ENCODE data around the gene ANK3. TPM values are rescaled to one million over a fixed set of nuclear protein-coding genes. Genes with fewer than 3 reads are reported as not detected.

ANK3 gene
- total RNA-seq, 2 experiments from 2014 or later, result 60.5 to 61.9 TPM

DNA sequence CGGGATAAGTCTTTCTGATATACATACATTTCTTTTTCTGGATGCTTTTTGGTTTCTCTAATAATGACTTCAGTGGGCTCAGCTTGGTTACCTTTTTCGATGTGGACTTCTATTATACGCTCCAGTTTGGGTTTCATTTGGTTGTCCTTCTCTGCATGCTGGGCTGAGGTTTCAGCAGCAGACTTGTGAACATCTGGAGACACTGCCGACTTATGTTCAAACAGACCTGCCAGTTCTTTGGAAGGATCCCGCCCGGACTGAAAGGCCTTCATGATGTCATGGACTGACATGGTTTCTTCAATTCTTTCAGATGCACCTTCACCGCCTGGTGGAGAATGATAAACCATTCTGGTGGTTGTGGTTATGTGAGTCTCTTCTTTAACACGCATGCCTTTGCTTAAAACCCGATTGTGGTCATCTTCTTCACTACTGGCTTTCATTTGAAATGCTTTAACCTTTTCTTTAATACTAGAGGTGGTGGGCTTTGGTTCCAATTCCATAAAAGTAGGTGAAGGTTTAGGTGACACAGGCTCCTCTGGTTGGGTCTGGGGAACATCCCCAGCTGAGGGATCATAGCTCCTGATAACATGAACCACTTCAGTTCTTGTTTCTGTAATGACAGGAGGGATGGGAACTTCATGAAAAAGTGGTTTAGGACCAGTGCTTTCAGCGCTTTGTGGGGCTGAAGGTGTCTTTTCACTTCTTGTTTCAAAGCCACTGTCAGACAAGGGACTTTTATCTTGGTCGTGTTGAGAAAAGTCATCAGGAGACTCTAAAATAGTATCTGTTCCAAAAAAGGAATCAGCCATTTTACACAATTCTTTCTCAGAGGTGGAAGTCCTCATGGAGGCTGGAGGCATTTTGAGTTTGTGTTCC is 315.7 kb downstream of the ANK3 start:
- Histone ChIP-seq H3K4me3 (ENCODE audit: low read length) (no peak overlapping the region), H3K4me1 (ENCODE audit: insufficient read depth, low read length) (no peaks in the 10 kb centered on the region), H3K27ac (ENCODE audit: low read depth in 1 of 2, low read length in 2 of 2) (no peak overlapping the region), H3K36me3 (ENCODE audit: insufficient read depth, low read length) (peaks cover 12% of the 10 kb centered on the region), H3K27me3 (ENCODE audit: control insufficient read depth in 1 of 2, insufficient read depth in 2 of 2, low read length in 2 of 2) (no peaks in the 10 kb centered on the region), H3K9me3 (ENCODE audit: control insufficient read depth in 1 of 2, insufficient read depth in 1 of 2, low read length in 2 of 2) (no peaks in the 10 kb centered on the region)
- ChIA-PET CTCF (no interaction called here), POLR2A (no interaction called here)
- no peak for ATAC-seq (ENCODE audit: poor library complexity)
- peak in 2 of 14 experiments; percentile 4 to 10 for DNase-seq
- H3K4me1 Mint-ChIP-seq (ENCODE audit: low read depth), result no peaks in the 10 kb centered on the region
- H3K36me3 Mint-ChIP-seq (ENCODE audit: low read depth), result peaks cover 99% of the 10 kb centered on the region
- intact Hi-C loops (cut with DNase I, micrococcal nuclease), result no loop called here
- no peak overlapping the region for H3K4me3 Mint-ChIP-seq
- H3K9me3 Mint-ChIP-seq, result no peaks in the 10 kb centered on the region
- no peak overlapping the region for H3K27ac Mint-ChIP-seq
- TF ChIP-seq, protein P1, sequence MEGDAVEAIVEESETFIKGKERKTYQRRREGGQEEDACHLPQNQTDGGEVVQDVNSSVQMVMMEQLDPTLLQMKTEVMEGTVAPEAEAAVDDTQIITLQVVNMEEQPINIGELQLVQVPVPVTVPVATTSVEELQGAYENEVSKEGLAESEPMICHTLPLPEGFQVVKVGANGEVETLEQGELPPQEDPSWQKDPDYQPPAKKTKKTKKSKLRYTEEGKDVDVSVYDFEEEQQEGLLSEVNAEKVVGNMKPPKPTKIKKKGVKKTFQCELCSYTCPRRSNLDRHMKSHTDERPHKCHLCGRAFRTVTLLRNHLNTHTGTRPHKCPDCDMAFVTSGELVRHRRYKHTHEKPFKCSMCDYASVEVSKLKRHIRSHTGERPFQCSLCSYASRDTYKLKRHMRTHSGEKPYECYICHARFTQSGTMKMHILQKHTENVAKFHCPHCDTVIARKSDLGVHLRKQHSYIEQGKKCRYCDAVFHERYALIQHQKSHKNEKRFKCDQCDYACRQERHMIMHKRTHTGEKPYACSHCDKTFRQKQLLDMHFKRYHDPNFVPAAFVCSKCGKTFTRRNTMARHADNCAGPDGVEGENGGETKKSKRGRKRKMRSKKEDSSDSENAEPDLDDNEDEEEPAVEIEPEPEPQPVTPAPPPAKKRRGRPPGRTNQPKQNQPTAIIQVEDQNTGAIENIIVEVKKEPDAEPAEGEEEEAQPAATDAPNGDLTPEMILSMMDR (IDR thresholded peaks at IDR 0.05), result no peak
- H3K27me3 Mint-ChIP-seq, result no peaks in the 10 kb centered on the region

DNA sequence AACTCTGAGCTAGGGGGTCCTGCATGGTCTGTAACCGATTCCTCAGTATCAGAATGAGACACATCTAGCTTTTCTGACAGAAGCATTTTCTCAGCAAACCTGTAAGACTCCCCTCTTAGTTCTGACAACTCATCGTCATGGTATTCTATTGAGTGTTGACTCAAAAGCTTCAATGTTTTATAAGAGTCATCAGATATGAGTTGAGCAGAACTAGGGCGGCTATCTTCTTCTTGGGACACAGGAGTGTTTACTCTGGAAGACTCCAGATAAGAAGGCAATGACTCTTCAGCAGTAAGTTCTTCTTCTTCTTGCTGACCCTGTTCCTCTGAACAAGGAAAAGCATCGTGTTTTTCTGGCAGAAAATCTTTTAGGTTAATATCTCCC is 316.3 kb downstream of the ANK3 start:
- Histone ChIP-seq H3K9me3 (ENCODE audit: control insufficient read depth in 1 of 2, insufficient read depth in 1 of 2, low read length in 2 of 2) (no peaks in the 10 kb centered on the region), H3K27me3 (ENCODE audit: control insufficient read depth in 1 of 2, insufficient read depth in 2 of 2, low read length in 2 of 2) (no peaks in the 10 kb centered on the region), H3K36me3 (ENCODE audit: insufficient read depth, low read length) (peaks cover 15% of the 10 kb centered on the region), H3K4me3 (ENCODE audit: low read length) (no peak overlapping the region), H3K27ac (ENCODE audit: low read depth in 1 of 2, low read length in 2 of 2) (no peak overlapping the region), H3K4me1 (ENCODE audit: insufficient read depth, low read length) (no peaks in the 10 kb centered on the region)
- Mint-ChIP-seq H3K4me3 (no peak overlapping the region), H3K27me3 (no peaks in the 10 kb centered on the region), H3K4me1 (ENCODE audit: low read depth) (no peaks in the 10 kb centered on the region), H3K36me3 (ENCODE audit: low read depth) (peaks cover 99% of the 10 kb centered on the region), H3K9me3 (no peaks in the 10 kb centered on the region), H3K27ac (no peak overlapping the region)
- ChIA-PET CTCF (no interaction called here), POLR2A (no interaction called here)
- TF ChIP-seq, protein P1 (IDR thresholded peaks at IDR 0.05), result no peak
- DNase-seq (no peak), ATAC-seq (ENCODE audit: poor library complexity) (no peak)
- intact Hi-C loops (cut with DNase I, micrococcal nuclease), result no loop called here

GRCh38 chr10:60069311-60069710 is 320.4 kb downstream of the ANK3 start:
- H3K4me1 Mint-ChIP-seq (ENCODE audit: low read depth), result no peaks in the 10 kb centered on the region
- intact Hi-C loops (cut with DNase I, micrococcal nuclease), result no loop called here

More at GRCh38 chr10:60069311-60069710, 320.4 kb downstream of the ANK3 start:
- Histone ChIP-seq H3K4me1 (ENCODE audit: insufficient read depth, low read length) (no peaks in the 10 kb centered on the region), H3K9me3 (ENCODE audit: control insufficient read depth in 1 of 2, insufficient read depth in 1 of 2, low read length in 2 of 2) (no peaks in the 10 kb centered on the region), H3K36me3 (ENCODE audit: insufficient read depth, low read length) (peaks cover 8% of the 10 kb centered on the region), H3K4me3 (ENCODE audit: low read length) (no peak overlapping the region), H3K27ac (ENCODE audit: low read depth in 1 of 2, low read length in 2 of 2) (no peak overlapping the region), H3K27me3 (ENCODE audit: control insufficient read depth in 1 of 2, insufficient read depth in 2 of 2, low read length in 2 of 2) (no peaks in the 10 kb centered on the region)
- ATAC-seq (ENCODE audit: poor library complexity) (no peak), DNase-seq (no peak)
- Mint-ChIP-seq H3K27me3 (no peaks in the 10 kb centered on the region), H3K9me3 (no peaks in the 10 kb centered on the region), H3K4me3 (no peak overlapping the region), H3K36me3 (ENCODE audit: low read depth) (peaks cover 76% of the 10 kb centered on the region), H3K27ac (no peak overlapping the region)
- ChIA-PET CTCF (no interaction called here), POLR2A (no interaction called here)
- TF ChIP-seq, protein P1 (IDR thresholded peaks at IDR 0.05), result no peak
